ENCODE data around the gene CDK5RAP3. TPM values are rescaled to one million over a fixed set of nuclear protein-coding genes. Genes with fewer than 3 reads are reported as not detected.
A peak's percentile ranks its signal among the peaks of the same experiment; 100 is the strongest.

The CDK5RAP3 gene
- total and polyA plus RNA-seq, 7 donors: 21.0 to 44.1 (median 29.9) TPM

- H3K27ac ChIP-seq: peak overlapping the region; percentile 71
- ATAC-seq: peak in 1 of 4 donors; percentile 2
- no peak overlapping the region for H3K4me3 ChIP-seq
- WGBS, 3 donors: 84 to 89% (median 86%) methylated on average over 6 of the region's 6 CpGs
- peaks cover 4 to 55% of the 10 kb centered on the region in 2 donors for H3K36me3 ChIP-seq (ENCODE audit: insufficient read depth in 1 of 2, low read depth in 1 of 2)
- no peaks in the 10 kb centered on the region for H3K27me3 ChIP-seq (ENCODE audit: insufficient read depth in 3 of 3, low read length in 2 of 3)
- peaks cover 32% of the 10 kb centered on the region for H3K4me1 ChIP-seq
- TF ChIP-seq CTCF (IDR thresholded peaks at IDR 0.05): no peak
- no peaks in the 10 kb centered on the region for H3K9me3 ChIP-seq
- intact Hi-C loops (cut with DNase I): loop anchor here (5.0 kb wide), 2 partner anchors 39 to 49 kb away; partner anchors contain the start of gene SP2 (in 1 of the 2)
- DNase-seq: no peak
Observed at GRCh38 chr17:47946516-47946915, 24.4 kb upstream of the CDK5RAP3 start.

- Histone ChIP-seq H3K9me3 (no peaks in the 10 kb centered on the region), H3K27ac (peak overlapping the region; percentile 71), H3K36me3 (ENCODE audit: insufficient read depth in 1 of 2, low read depth in 1 of 2) (peaks cover 4 to 56% of the 10 kb centered on the region in 2 donors), H3K4me1 (peaks cover 32% of the 10 kb centered on the region), H3K4me3 (no peak overlapping the region), H3K27me3 (ENCODE audit: insufficient read depth in 3 of 3, low read length in 2 of 3) (no peaks in the 10 kb centered on the region)
- intact Hi-C loops (cut with DNase I): loop anchor here (5.0 kb wide), 2 partner anchors 40 to 50 kb away; partner anchors contain the start of gene SP2 (in 1 of the 2)
- peak; percentile 88 for TF ChIP-seq CTCF (IDR thresholded peaks at IDR 0.05)
- DNase-seq (peak; percentile 79 to 84), ATAC-seq (peak; percentile 87 to 90 (median 87))
- WGBS, 3 donors: 19 to 40% (median 27%) methylated on average over 2 of the region's 2 CpGs
Observed at GRCh38 chr17:47946929-47947397, 23.9 kb upstream of the CDK5RAP3 start.

- Histone ChIP-seq H3K27me3 (ENCODE audit: insufficient read depth in 3 of 3, low read length in 2 of 3) (no peaks in the 10 kb centered on the region), H3K4me1 (peaks cover 21% of the 10 kb centered on the region), H3K36me3 (ENCODE audit: insufficient read depth in 1 of 2, low read depth in 1 of 2) (peaks cover 4 to 48% of the 10 kb centered on the region in 2 donors), H3K4me3 (no peak overlapping the region), H3K27ac (peak overlapping the region; percentile 71), H3K9me3 (no peaks in the 10 kb centered on the region)
- peak in 1 of 2 donors; percentile 64 for DNase-seq
- intact Hi-C loops (cut with DNase I): loop anchor here (2.0 to 5.0 kb wide), 3 partner anchors 41 to 108 kb away; partner anchors contain the start of genes SCRN2 (in 1 of the 2) and SP2 (in 1 of the 2)
- TF ChIP-seq CTCF (IDR thresholded peaks at IDR 0.05): no peak
- 11 to 35% (median 13%) methylated on average over 5 of the region's 5 CpGs for WGBS, 3 donors
- peak; percentile 60 to 74 (median 64) for ATAC-seq
Observed at GRCh38 chr17:47948706-47949196, 22.2 kb upstream of the CDK5RAP3 start.

- peak; percentile 90 for TF ChIP-seq CTCF (IDR thresholded peaks at IDR 0.05)
- intact Hi-C loops (cut with DNase I): loop anchor here (2.0 to 5.0 kb wide), 3 partner anchors 42 to 108 kb away; partner anchors contain the start of genes SCRN2 (in 1 of the 2) and SP2 (in 1 of the 2)
- DNase-seq: peak; percentile 89 to 91
- H3K36me3 ChIP-seq (ENCODE audit: insufficient read depth in 1 of 2, low read depth in 1 of 2): peaks cover 4 to 45% of the 10 kb centered on the region in 2 donors
- H3K27ac ChIP-seq: peak overlapping the region; percentile 71
- no peaks in the 10 kb centered on the region for H3K27me3 ChIP-seq (ENCODE audit: insufficient read depth in 3 of 3, low read length in 2 of 3)
- no peaks in the 10 kb centered on the region for H3K9me3 ChIP-seq
- H3K4me1 ChIP-seq: peaks cover 21% of the 10 kb centered on the region
- peak overlapping the region; percentile 16 for H3K4me3 ChIP-seq
- 3 to 6% (median 5%) methylated on average over 22 of the region's 22 CpGs for WGBS, 3 donors
- peak; percentile 70 to 83 (median 74) for ATAC-seq
Observed at GRCh38 chr17:47949197-47949759, 21.6 kb upstream of the CDK5RAP3 start.

Measured in psoas muscle (tissue), 8 donors.